ENCODE measurements around the gene CTNNBL1. TPM values are rescaled to one million over a fixed set of nuclear protein-coding genes. Genes with fewer than 3 reads are reported as not detected.

CTNNBL1 gene
- total RNA-seq, 2 experiments from 2014 or later: 31.1 to 33.4 TPM

DNA sequence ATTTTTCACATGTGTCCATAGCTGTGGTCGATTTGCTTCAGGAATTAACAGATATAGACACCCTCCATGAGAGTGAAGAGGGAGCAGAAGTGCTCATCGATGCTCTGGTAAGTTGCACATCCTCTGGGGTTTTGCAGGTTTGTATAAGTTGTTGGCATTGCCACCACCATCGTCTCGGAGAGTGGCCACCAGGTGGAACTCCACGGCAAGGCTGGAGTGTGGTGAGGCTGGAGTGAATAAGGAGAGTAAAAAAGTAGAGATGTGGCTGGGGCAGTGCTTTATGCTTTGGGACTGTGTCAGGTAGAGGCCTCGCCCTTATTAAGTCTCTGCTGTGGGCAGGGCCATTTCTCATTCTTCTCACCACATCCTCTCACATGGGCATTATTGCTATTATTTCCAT, 63.7 kb downstream of the CTNNBL1 start:
- TF ChIP-seq, protein P1, sequence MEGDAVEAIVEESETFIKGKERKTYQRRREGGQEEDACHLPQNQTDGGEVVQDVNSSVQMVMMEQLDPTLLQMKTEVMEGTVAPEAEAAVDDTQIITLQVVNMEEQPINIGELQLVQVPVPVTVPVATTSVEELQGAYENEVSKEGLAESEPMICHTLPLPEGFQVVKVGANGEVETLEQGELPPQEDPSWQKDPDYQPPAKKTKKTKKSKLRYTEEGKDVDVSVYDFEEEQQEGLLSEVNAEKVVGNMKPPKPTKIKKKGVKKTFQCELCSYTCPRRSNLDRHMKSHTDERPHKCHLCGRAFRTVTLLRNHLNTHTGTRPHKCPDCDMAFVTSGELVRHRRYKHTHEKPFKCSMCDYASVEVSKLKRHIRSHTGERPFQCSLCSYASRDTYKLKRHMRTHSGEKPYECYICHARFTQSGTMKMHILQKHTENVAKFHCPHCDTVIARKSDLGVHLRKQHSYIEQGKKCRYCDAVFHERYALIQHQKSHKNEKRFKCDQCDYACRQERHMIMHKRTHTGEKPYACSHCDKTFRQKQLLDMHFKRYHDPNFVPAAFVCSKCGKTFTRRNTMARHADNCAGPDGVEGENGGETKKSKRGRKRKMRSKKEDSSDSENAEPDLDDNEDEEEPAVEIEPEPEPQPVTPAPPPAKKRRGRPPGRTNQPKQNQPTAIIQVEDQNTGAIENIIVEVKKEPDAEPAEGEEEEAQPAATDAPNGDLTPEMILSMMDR (IDR thresholded peaks at IDR 0.05): no peak
- DNase-seq (no peak), ATAC-seq (ENCODE audit: poor library complexity) (no peak)
- Histone ChIP-seq H3K4me3 (ENCODE audit: low read length) (no peak overlapping the region), H3K27me3 (ENCODE audit: control insufficient read depth in 1 of 2, insufficient read depth in 2 of 2, low read length in 2 of 2) (no peaks in the 10 kb centered on the region), H3K27ac (ENCODE audit: low read depth in 1 of 2, low read length in 2 of 2) (no peak overlapping the region), H3K36me3 (ENCODE audit: insufficient read depth, low read length) (peaks cover 43% of the 10 kb centered on the region), H3K9me3 (ENCODE audit: control insufficient read depth in 1 of 2, insufficient read depth in 1 of 2, low read length in 2 of 2) (no peaks in the 10 kb centered on the region), H3K4me1 (ENCODE audit: insufficient read depth, low read length) (no peaks in the 10 kb centered on the region)
- no peaks in the 10 kb centered on the region for H3K27me3 Mint-ChIP-seq
- H3K4me3 Mint-ChIP-seq: no peak overlapping the region
- no peaks in the 10 kb centered on the region for H3K9me3 Mint-ChIP-seq
- no peaks in the 10 kb centered on the region for H3K4me1 Mint-ChIP-seq (ENCODE audit: low read depth)
- H3K27ac Mint-ChIP-seq: no peak overlapping the region
- peaks cover 91% of the 10 kb centered on the region for H3K36me3 Mint-ChIP-seq (ENCODE audit: low read depth)
- ChIA-PET POLR2A (no interaction called here), CTCF (no interaction called here)
- intact Hi-C loops (cut with DNase I, micrococcal nuclease): no loop called here

DNA sequence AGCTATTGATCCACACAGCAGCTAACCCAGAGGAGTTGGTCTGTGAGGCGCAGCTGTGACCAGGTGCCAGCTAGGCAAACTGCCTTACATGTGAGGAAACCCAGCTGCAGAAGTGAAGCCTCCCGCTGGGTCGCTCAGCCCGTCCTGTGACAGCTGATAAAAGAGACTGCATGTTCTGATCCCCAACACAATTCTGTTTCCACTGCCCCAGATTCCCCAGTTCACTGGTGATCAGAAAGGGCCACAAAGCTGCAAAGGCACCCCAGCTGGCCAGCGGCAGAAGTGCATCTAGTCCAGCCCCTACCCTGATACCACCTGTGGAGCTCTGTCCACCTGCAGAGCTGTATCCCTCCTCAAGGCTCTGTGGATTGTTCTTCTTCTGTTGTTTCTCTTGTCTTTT, 64.5 kb downstream of the CTNNBL1 start:
- Mint-ChIP-seq H3K9me3 (no peaks in the 10 kb centered on the region), H3K27ac (no peak overlapping the region), H3K36me3 (ENCODE audit: low read depth) (peaks cover 93% of the 10 kb centered on the region), H3K4me1 (ENCODE audit: low read depth) (no peaks in the 10 kb centered on the region), H3K4me3 (no peak overlapping the region), H3K27me3 (no peaks in the 10 kb centered on the region)
- TF ChIP-seq, protein P1 (IDR thresholded peaks at IDR 0.05): no peak
- POLR2A ChIA-PET: no interaction called here
- Histone ChIP-seq H3K27me3 (ENCODE audit: control insufficient read depth in 1 of 2, insufficient read depth in 2 of 2, low read length in 2 of 2) (no peaks in the 10 kb centered on the region), H3K4me3 (ENCODE audit: low read length) (no peak overlapping the region), H3K9me3 (ENCODE audit: control insufficient read depth in 1 of 2, insufficient read depth in 1 of 2, low read length in 2 of 2) (no peaks in the 10 kb centered on the region), H3K4me1 (ENCODE audit: insufficient read depth, low read length) (no peaks in the 10 kb centered on the region), H3K27ac (ENCODE audit: low read depth in 1 of 2, low read length in 2 of 2) (no peak overlapping the region), H3K36me3 (ENCODE audit: insufficient read depth, low read length) (peaks cover 43% of the 10 kb centered on the region)
- intact Hi-C loops (cut with DNase I, micrococcal nuclease): no loop called here
- CTCF ChIA-PET: no interaction called here
- ATAC-seq (ENCODE audit: poor library complexity) (no peak), DNase-seq (no peak)

DNA sequence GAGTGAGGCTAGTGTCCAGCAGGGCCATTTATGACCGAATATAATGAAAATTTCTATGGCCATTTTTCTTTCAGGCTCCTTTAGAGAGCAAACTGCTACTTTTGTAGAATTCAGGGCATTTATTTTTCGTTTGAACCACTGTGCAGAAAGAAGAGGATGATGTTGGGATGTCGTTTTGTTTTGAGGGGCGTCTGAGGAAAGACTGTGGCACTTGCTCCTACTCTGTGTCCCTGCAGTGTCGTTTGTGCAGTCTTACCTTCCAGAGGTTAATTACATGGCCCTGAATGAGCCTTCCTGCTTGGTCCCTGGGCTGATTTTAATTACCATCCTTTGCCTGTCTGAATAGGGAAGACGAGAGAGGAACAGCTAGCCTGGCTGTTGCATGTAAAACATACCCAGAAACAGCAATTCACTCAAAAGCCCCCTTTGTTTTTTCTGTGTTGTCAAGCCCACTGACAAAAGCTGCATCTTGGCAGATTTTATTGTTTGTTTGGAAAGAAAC, 65.3 kb downstream of the CTNNBL1 start:
- DNase-seq (no peak), ATAC-seq (ENCODE audit: poor library complexity) (no peak)
- Mint-ChIP-seq H3K9me3 (no peaks in the 10 kb centered on the region), H3K4me1 (ENCODE audit: low read depth) (no peaks in the 10 kb centered on the region), H3K27me3 (no peaks in the 10 kb centered on the region), H3K4me3 (no peak overlapping the region), H3K36me3 (ENCODE audit: low read depth) (peaks cover 95% of the 10 kb centered on the region), H3K27ac (no peak overlapping the region)
- no peak overlapping the region for H3K27ac ChIP-seq (ENCODE audit: low read depth in 1 of 2, low read length in 2 of 2)
- no peaks in the 10 kb centered on the region for H3K4me1 ChIP-seq (ENCODE audit: insufficient read depth, low read length)
- H3K27me3 ChIP-seq (ENCODE audit: control insufficient read depth in 1 of 2, insufficient read depth in 2 of 2, low read length in 2 of 2): no peaks in the 10 kb centered on the region
- intact Hi-C loops (cut with DNase I, micrococcal nuclease): no loop called here
- ChIA-PET POLR2A (no interaction called here), CTCF (no interaction called here)
- no peaks in the 10 kb centered on the region for H3K9me3 ChIP-seq (ENCODE audit: control insufficient read depth in 1 of 2, insufficient read depth in 1 of 2, low read length in 2 of 2)
- TF ChIP-seq, protein P1 (IDR thresholded peaks at IDR 0.05): no peak
- H3K4me3 ChIP-seq (ENCODE audit: low read length): no peak overlapping the region
- peaks cover 43% of the 10 kb centered on the region for H3K36me3 ChIP-seq (ENCODE audit: insufficient read depth, low read length)

Data from CD4-positive, alpha-beta T cell (primary cell).